CD4-positive, alpha-beta T cell treated with Interleukin-6 for 4 hours (primary cell): ENCODE results near the gene ZNF695.
"Not testable (repeated sequence)": the region's sequence is repeated elsewhere in the genome, so short reads cannot be mapped to it uniquely, and the experiment has no call there.

Source experiments
- DNase-seq: peaks from one replicate; pipeline ENCODE4 v3.0.0-alpha.2; 2020; ENCODE audit warnings: mixed read lengths

ZNF695 gene

DNA sequence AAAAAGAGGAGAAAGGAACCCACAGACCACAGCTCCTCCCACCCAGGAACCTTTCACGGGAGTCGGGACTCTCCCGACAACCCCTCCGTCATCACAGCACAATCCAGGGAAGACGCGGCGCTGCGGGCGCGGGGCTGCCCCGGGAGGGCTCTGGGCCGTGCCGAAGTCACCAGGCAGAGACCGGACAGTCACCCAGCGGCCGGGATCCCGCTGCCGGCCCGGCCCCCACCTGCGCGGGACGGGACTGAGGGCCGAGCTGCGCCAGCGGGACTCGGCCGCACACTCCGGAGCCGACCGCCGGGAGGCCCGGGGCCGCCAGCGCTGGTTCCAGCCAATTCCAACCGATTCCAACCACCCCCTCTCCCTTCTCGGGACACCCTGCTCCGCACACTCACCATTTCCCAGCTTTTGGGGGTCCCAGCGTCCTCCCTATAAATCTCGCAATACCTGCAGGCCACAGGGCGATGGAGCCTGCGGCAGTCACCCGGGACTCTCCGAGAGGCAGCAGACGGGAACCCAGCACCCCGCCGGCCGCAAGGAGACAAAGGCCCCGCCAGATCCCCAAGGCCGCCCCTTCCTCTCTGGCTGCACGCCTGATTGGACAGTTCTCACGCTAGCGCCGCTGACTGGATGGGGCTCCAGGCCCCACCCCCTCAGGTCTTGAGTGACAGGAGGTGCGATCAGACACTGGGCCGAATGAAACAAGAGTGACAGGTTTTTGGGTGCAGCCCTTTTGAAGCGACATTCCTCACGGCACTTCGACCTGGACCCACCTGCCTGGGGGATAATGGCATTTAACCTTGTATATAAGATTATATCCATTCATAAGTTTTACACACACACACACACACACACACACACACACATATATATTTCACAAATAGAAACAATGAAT lies at the start of gene ZNF695:
TSS of gene ZNF695 (minus strand) at position 547 of the 895 bp plus-strand sequence. CDS start at position 398, 149 bp downstream.
- peak; percentile 23 for DNase-seq

DNA sequence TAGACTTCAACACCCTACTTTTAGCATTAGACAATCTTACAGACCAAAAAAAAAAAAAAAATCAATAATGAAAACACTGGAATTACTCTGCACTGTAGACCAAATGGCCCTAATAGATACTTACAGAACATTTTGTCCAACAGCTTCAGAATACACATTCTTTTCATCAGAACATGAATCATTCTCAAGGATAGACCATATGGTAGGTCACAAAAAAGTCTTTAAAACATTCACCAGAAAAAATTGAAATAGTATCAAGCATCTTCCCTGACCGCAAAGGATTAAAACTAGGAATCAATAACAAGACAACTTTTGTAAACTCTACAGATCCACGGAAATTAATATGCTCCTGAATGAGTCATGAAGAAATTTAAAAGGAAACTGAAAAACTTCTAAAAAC lies 48.2 kb upstream of the ZNF695 start:
- DNase-seq, result no peak

DNA sequence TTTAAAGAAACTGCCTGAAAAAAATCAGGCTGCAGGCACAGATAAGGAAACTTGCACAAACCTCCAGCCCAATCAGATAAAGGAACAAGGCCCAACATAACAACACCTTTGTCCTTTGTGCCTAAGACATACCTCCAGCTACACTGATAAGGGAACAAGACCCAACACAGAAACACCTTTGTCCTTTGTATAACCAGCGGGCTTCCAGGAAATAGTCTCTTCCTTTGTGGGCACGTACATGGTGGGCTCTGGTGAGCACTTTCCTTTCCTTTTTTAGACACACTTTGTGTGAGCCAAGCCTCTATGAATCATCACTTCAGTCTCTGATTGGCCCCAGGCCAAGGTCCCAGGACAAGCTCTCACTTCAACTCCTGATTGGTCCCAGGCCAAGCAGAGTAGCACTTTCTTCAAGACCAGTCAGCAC lies 47.1 kb upstream of the ZNF695 start:
- DNase-seq, result no peak

DNA sequence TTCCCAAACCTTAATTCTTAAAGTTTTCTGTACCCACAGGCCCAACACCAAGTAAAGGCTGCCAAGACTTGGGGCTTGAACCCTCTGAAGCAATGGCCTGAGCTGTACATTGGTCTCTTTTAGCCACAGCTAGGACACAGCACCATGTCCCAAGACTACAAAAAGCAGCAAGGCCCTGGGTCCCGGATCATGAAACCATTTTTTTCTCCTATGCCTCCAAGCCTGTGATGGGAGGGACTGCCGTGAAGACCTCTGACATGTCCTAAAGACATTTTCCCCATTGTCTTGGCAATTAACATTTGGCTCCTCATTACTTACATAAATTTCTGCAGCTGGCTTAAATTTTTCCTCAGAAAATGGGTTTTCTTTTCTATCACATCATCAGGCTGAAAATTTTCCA lies 39.8 kb upstream of the ZNF695 start:
- no peak for DNase-seq

- no peak for DNase-seq
Measured at GRCh38 chr1:247047260-247047659, 39.4 kb upstream of the ZNF695 start.

- DNase-seq, result no peak
Measured at GRCh38 chr1:247043406-247043805, 35.5 kb upstream of the ZNF695 start.

- no peak for DNase-seq
Measured at GRCh38 chr1:247037511-247038320, 29.9 kb upstream of the ZNF695 start.

DNA sequence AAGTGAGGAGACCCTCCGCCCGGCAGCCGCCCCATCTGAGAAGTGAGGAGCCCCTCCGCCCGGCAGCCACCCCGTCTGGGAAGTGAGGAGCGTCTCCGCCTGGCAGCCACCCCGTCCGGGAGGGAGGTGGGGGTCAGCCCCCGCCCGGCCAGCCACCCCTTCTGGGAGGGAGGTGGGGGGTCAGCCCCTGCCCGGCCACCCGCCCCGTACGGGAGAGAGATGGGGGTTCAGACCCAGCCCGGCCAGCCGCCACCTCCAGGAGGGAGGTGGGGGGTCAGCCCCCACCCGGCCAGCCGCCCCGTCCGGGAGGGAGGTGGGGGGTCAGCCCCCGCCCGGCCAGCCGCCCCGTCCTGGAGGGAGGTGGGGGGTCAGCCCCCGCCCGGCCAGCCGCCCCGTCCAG lies 24.4 kb upstream of the ZNF695 start:
- not testable (repeated sequence) for DNase-seq

DNA sequence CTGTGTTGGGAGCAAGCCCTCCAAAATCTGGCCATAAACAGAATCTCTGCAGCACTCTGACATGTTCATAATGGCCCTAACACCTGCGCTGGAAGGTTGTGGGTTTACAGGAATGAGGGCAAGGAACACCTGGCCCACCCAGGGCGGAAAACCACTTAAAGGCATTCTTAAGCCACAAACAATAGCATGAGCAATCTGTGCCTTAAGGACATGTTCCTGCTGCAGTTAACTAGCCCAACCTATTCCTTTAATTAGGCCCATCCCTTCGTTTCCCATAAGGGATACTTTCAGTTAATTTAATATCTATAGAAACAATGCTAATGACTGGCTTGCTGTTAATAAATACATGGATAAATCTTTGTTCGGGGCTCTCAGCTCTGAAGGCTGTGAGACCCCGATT lies 16.8 kb upstream of the ZNF695 start:
- not testable (repeated sequence) for DNase-seq

- no peak for DNase-seq
Measured at GRCh38 chr1:247013391-247013790, 5.5 kb upstream of the ZNF695 start.

- no peak for DNase-seq
Measured at GRCh38 chr1:247008406-247008799, 546 bp upstream of the ZNF695 start.

DNA sequence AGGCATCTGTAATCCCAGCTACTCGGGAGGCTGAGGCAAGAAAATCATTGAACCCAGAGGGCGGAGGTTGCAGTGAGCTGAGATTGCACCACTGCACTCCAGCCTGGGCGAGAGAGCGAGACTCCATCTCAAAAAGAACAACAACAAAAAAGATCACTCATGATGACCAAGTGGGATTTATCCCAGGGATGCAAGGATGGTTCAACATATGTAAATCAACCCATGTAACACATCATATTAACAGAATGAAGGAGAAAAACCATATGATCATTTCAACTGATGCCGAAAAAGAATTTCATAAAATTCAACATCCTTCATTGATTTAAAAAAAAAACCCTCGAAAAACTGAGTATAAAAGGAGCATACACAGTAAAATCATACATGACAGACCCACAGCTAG lies 3.8 kb downstream of the ZNF695 start:
- DNase-seq, result not testable (repeated sequence)

- no peak for DNase-seq
Measured at GRCh38 chr1:246989901-246990300, 18.0 kb downstream of the ZNF695 start.

DNA sequence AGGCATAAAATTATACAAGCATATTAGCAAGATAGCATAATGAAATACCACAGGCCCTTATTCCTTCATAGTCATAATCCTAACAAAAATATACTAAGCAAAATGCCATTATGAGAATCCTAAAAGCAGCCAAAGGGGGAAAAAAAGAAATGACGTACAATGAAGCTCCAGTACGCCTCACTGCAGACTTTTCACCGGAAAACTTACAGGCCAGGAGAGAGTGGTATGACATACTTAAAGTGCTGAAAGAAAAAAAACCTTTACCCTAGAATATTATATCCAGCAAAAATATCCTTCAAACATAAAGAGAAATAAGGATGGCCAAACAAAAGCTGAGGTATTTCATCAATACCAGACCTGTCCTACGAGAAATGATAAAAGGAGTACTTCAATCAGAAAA lies 19.5 kb downstream of the ZNF695 start:
- no peak for DNase-seq

DNA sequence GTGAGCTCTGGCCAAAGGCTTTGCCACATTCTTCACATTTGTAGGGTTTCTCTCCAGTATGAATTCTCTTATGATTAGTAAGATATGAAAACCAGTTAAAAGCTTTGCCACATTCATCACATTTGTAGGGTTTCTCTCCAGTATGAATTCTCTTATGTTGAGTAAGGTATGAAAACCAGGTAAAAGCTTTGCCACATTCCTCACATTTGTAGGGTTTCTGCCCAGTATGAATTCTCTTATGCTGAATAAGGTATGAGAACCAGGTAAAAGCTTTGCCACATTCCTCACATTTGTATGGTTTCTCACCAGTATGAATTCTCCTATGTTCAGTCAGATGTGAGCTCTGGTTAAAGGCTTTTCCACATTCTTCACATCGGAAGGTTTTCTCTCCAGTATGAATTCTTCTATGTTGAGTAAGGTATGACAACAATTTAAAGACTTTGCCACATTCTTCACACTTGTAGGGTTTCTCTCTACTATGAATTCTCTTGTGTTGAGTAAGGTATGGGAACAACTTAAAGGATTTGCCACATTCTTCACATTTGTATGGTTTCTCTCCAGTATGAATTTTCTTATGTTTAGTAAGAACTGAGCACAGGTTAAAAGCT lies 20.7 kb downstream of the ZNF695 start:
- DNase-seq, result no peak

GRCh38 chr1:246978785-246979184 lies 29.1 kb downstream of the ZNF695 start:
- DNase-seq, result no peak

GRCh38 chr1:246978281-246978680 lies 29.6 kb downstream of the ZNF695 start:
- no peak for DNase-seq

DNA sequence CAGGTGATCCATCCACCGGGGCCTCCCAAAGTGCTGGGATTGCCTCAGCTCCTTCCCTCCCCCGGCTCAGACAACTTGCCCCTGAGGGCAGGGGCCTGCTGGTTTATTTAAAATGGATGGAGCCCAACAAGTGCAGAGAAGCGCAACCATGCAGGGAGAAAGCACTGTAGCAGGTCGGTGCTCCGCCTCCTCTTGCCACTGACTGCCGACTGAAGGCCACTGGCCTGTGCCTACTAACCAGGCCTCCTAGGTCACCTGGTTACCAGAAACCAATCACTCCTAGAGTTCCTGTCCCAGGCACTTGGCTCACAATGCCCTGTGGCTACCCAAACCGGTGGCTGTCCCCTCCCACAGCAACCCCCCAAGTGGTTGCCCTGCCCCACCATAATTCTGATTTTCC lies 35.9 kb downstream of the ZNF695 start:
- no peak for DNase-seq

DNA sequence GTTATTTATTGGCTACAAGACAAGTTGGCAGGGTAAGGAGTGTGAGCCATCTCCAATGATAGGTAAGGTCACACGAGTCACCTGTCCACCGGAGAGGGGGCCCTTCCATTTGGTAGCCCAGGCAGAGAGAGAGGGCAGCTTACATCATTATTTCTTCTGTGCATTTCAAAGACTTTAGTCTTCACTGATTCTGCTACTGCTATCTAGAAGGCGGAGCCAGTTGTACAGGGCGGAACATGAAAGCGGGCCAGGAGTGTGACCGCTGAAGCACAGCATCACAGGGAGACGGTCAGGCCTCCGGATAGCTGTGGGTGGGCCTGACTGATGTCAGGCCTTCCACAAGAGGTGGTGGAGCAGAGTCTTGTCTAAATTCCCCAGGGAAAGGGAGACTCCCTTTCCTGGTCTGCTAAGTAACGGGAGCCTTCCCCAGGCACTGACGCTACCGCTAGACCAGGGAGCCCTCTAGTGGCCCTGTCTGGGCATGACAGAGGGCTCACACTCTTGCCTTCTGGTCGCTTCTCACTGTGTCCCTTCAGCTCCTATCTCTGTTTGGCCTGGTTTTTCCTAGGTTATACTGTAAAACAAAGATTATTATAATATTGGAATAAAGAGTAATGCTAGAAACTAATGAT lies 36.7 kb downstream of the ZNF695 start:
- DNase-seq, result peak; percentile 52

GRCh38 chr1:246969621-246970020 lies 38.2 kb downstream of the ZNF695 start:
- DNase-seq, result no peak

- DNase-seq, result no peak
Measured at GRCh38 chr1:246966502-246966901, 41.4 kb downstream of the ZNF695 start.

- no peak for DNase-seq
Measured at GRCh38 chr1:246959944-246960693, 47.7 kb downstream of the ZNF695 start.
